Testis (tissue), 2 donors: ENCODE data around the gene SLCO1B3.

ENCODE experiments used
- POLR2A ChIP-seq: fragments of 450-650 bp; IDR thresholded peaks from one replicate; pipeline ENCODE4 v1.6.1; 2017; ENCODE audit warnings: antibody characterized with exemption, mild to moderate bottlenecking, moderate library complexity
- TF ChIP-seq, protein P1 (sequence below), 3 experiments: fragments of 450-650 bp in 2 of 3; fragments of 200-600 bp in 1 of 3; sonication (generic) in 1 of 3; IDR thresholded peaks; one replicate each; pipeline ENCODE4 v1.5.1; 2016 to 2019; ENCODE audit warnings: antibody characterized with exemption in 3 of 3, mild to moderate bottlenecking in 2 of 3, moderate library complexity in 1 of 3

DNA sequence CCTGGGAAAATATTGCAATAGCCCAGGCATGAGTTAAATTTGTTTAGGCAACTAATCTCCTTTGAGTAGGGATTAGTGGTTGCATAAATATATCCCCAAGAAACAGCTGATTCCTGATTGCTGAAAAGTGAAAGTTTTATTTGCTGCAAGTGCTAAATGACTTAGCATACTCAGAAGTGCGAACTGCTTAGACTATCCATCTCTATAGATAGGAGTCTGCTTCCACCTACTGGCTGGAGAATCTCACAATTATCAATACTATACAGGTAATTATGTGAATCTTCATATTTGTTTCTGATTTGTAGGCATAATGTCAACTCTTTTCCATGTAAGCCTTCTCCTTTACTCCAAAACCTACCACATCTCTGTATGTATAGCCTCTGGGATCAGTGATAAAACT is 12.0 kb upstream of the SLCO1B3 start:
- TF ChIP-seq, protein P1, sequence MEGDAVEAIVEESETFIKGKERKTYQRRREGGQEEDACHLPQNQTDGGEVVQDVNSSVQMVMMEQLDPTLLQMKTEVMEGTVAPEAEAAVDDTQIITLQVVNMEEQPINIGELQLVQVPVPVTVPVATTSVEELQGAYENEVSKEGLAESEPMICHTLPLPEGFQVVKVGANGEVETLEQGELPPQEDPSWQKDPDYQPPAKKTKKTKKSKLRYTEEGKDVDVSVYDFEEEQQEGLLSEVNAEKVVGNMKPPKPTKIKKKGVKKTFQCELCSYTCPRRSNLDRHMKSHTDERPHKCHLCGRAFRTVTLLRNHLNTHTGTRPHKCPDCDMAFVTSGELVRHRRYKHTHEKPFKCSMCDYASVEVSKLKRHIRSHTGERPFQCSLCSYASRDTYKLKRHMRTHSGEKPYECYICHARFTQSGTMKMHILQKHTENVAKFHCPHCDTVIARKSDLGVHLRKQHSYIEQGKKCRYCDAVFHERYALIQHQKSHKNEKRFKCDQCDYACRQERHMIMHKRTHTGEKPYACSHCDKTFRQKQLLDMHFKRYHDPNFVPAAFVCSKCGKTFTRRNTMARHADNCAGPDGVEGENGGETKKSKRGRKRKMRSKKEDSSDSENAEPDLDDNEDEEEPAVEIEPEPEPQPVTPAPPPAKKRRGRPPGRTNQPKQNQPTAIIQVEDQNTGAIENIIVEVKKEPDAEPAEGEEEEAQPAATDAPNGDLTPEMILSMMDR (IDR thresholded peaks at IDR 0.05) = no peak
- TF ChIP-seq POLR2A = no peak
